GM18873 (cell line): ENCODE measurements around the gene A4GNT.

Experiments
- ATAC-seq: cut with Tn5 transposase; IDR thresholded peaks from one replicate; pipeline ENCODE4 v1.9.1; 2021; ENCODE audit warnings: mild to moderate bottlenecking, moderate library complexity, moderate number of reproducible peaks; ENCODE audit not compliant: unreplicated experiment, low FRiP score

The A4GNT gene

GRCh38 chr3:138081371-138082084 is 50.7 kb downstream of the A4GNT start:
- no peak for ATAC-seq

GRCh38 chr3:138079901-138080300 is 52.3 kb downstream of the A4GNT start:
- no peak for ATAC-seq

GRCh38 chr3:138078901-138079344 is 53.3 kb downstream of the A4GNT start:
- no peak for ATAC-seq

- no peak for ATAC-seq
Measured at GRCh38 chr3:138078096-138078495, 54.1 kb downstream of the A4GNT start.
